Thymus (tissue), 11 donors: ENCODE data around the gene TENM4. TPM values are rescaled to one million over a fixed set of nuclear protein-coding genes. Genes with fewer than 3 reads are reported as not detected.
A peak's percentile ranks its signal among the peaks of the same experiment; 100 is the strongest.

Source experiments
- DNase-seq, 9 donors: peaks; one replicate each; pipeline ENCODE4 v3.0.0-alpha.2; 2013; ENCODE audit warnings: low spot score in 9 of 9, low read depth in 6 of 9, missing footprints in 1 of 9
- H3K27ac ChIP-seq, 2 donors: one replicate each; pipeline ENCODE4 v1.5.1; 2013; ENCODE audit warnings: control low read depth in 1 of 2, low read depth in 1 of 2, low read length in 1 of 2, mild to moderate bottlenecking in 1 of 2, moderate library complexity in 1 of 2
- H3K27me3 ChIP-seq, 2 donors: one replicate each; pipeline ENCODE4 v1.5.1; 2013; ENCODE audit warnings: low read length in 1 of 2; ENCODE audit not compliant: control insufficient read depth in 2 of 2, insufficient read depth in 1 of 2
- H3K36me3 ChIP-seq, 2 donors: one replicate each; pipeline ENCODE4 v1.5.1; 2013; ENCODE audit warnings: low read length in 1 of 2, mild to moderate bottlenecking in 1 of 2, moderate library complexity in 1 of 2; ENCODE audit not compliant: control insufficient read depth in 2 of 2, insufficient read depth in 2 of 2
- H3K4me1 ChIP-seq, 2 donors: one replicate each; pipeline ENCODE4 v1.5.1; 2013; ENCODE audit warnings: low read length in 2 of 2; ENCODE audit not compliant: control insufficient read depth in 2 of 2, insufficient read depth in 2 of 2
- H3K4me3 ChIP-seq, 2 donors: one replicate each; pipeline ENCODE4 v1.5.1; 2013; ENCODE audit warnings: low read length in 2 of 2, control low read depth in 1 of 2, mild to moderate bottlenecking in 1 of 2
- H3K9me3 ChIP-seq, 2 donors: one replicate each; pipeline ENCODE4 v1.5.1; 2013; ENCODE audit warnings: low read length in 1 of 2, mild to moderate bottlenecking in 1 of 2; ENCODE audit not compliant: control insufficient read depth in 2 of 2, insufficient read depth in 1 of 2
- WGBS: extraction: QIAGEN DNeasy Blood & Tissue Kit; methylation state at CpG from one replicate; pipeline ENCODE4 v1.1.7; 2013; 5-methylcytosine and 5-hydroxymethylcytosine counted together
- polyA plus RNA-seq: library from polyadenylated mRNA; stranded (reverse); fragments of 200-250 nt; gene quantifications from one replicate; pipeline ENCODE4 v1.2.3, GENCODE V29; 2013
- total RNA-seq: library from RNA; stranded (reverse); fragments of 120-200 nt; gene quantifications from one replicate; pipeline ENCODE4 v1.2.4, GENCODE V29; 2013
- donor health status: healthy.

Gene TENM4
- total and polyA plus RNA-seq, 2 donors = 1.0 to 2.8 TPM

DNA sequence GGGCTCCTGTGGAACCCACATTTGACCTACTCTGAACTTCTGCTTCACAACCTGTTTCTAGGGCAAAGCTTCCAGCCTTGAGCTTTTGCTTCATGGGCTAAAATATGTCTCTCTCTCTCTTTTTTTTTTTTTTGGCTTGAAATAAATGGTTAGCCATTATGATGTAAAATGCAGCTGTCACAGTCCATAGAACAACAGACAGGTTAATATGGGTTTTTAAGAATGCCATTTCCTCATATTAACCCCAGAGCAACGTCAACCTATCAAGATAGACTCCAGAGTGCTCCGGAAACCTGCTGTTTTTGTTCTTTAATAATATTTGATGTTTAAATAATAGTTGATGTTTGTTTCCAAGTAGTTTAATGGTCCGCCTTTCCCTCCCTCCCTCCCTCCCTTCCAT lies 285.6 kb downstream of the TENM4 start:
- Histone ChIP-seq H3K4me1 (no peaks in the 10 kb centered on the region), H3K27ac (no peak overlapping the region), H3K9me3 (no peaks in the 10 kb centered on the region), H3K4me3 (no peak overlapping the region), H3K27me3 (no peaks in the 10 kb centered on the region), H3K36me3 (no peaks in the 10 kb centered on the region)
- no peak for DNase-seq
- WGBS = 82% methylated on average over 3 of the region's 3 CpGs

DNA sequence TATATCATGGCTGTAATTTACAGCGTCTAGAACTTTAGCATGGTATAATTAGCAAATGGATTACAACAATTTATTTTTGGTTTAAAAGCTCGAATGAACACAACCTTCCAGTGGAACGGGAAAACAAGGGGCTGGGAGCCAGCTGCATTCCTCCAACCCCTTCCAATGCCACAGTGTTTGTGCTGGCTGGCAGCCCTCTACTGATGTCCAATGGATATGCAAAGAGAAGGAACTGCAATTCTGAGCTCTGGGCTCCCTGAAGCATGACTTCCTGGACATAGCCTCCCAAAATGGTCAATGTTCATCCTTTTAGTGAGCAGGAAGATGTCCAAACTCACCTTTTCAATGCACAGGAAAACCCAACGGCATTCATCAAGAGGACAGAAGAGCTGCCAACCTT lies 288.3 kb downstream of the TENM4 start:
- 87% methylated on average over 4 of the region's 4 CpGs for WGBS
- Histone ChIP-seq H3K4me1 (no peaks in the 10 kb centered on the region), H3K27ac (no peak overlapping the region), H3K9me3 (no peaks in the 10 kb centered on the region), H3K36me3 (no peaks in the 10 kb centered on the region), H3K27me3 (no peaks in the 10 kb centered on the region), H3K4me3 (no peak overlapping the region)
- no peak for DNase-seq

DNA sequence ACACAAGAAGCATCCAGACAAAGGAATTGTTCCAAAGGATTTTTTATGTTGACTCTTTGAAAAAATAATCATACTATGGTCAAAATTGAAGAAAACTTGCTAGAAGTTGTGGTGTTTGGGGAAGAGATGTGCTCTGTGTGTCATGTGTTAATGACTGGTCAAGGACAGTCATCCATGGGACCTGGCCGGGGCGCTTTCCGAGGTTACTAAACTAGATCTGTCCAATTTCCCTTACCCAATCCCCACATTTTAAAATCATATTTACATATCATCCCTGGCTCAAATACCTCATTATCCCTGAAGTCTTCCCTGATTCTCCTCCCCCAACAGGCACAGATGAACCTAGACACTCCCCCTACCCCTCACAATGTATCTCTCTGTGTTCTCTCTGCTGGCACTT lies 289.4 kb downstream of the TENM4 start:
- Histone ChIP-seq H3K27ac (no peak overlapping the region), H3K4me1 (no peaks in the 10 kb centered on the region), H3K36me3 (no peaks in the 10 kb centered on the region), H3K4me3 (no peak overlapping the region), H3K27me3 (no peaks in the 10 kb centered on the region), H3K9me3 (no peaks in the 10 kb centered on the region)
- 98% methylated on average over 3 of the region's 3 CpGs for WGBS
- DNase-seq = no peak

DNA sequence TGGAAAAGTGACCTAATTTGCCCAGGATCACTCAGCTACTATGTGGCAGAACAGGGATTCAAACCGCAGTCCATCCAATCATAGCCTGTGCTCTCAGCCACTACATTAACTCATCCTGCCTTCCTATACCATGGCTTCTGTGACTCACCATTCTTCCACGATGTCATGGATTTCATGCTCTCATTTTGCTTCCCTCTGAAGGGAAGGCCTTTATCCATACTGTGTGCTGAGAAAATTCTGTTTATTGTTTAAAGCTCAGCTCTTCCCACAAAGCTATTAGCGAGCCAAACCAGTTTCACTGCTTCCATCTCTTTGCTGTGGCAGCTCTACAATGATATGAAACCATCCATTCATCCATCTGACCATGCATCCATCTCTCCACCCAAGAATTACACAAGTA lies 289.9 kb downstream of the TENM4 start:
- H3K4me1 ChIP-seq = no peaks in the 10 kb centered on the region
- H3K9me3 ChIP-seq = no peaks in the 10 kb centered on the region
- no peak overlapping the region for H3K27ac ChIP-seq
- DNase-seq = no peak
- WGBS = 60% methylated on average over 3 of the region's 3 CpGs
- H3K36me3 ChIP-seq = no peaks in the 10 kb centered on the region
- no peak overlapping the region for H3K4me3 ChIP-seq
- no peaks in the 10 kb centered on the region for H3K27me3 ChIP-seq

DNA sequence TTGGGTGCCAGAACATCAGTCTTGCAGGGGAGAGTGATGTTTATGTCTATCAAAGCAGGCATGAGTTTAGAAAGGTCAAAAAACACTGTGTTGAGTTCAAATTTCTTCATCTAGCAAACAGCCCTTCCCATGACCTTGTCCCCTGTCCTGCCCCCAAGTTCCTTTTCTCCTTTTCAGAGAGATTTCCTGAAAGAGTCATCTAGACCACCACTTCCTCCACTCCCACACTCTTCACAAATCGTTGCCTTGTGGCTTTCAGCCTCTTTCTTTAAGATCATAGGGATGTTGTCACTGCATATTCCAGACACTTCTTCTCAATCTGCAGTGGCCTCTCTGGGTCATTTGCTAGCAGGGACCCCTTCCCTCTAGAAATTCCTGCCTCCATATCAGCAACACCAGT lies 290.5 kb downstream of the TENM4 start:
- Histone ChIP-seq H3K36me3 (no peaks in the 10 kb centered on the region), H3K27ac (no peak overlapping the region), H3K4me3 (no peak overlapping the region), H3K4me1 (no peaks in the 10 kb centered on the region), H3K27me3 (no peaks in the 10 kb centered on the region), H3K9me3 (no peaks in the 10 kb centered on the region)
- DNase-seq = no peak
- 4% methylated on average over 1 of the region's 1 CpG for WGBS

DNA sequence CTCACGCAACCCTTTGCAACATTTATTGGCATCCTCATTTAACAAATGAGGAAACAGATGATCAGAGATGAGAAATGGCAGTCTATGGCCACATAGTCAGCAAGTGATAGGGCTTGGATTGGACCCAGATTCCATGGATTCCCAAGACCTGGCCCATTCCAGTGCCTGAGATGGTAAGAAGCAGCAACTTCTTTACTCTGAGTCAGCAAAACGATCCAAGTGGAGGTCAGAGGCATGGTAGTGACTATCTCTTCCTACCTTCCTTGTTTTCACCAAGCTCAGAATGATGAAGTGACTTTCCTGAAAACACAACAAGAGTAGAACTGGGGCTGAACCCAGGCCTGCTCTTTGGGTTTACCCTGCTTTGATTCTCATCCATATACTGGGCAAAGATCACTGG lies 293.1 kb downstream of the TENM4 start:
- DNase-seq = no peak
- H3K36me3 ChIP-seq = no peaks in the 10 kb centered on the region
- 92% methylated on average over 2 of the region's 2 CpGs for WGBS
- no peaks in the 10 kb centered on the region for H3K9me3 ChIP-seq
- H3K27me3 ChIP-seq = no peaks in the 10 kb centered on the region
- H3K27ac ChIP-seq = no peak overlapping the region
- no peak overlapping the region for H3K4me3 ChIP-seq
- H3K4me1 ChIP-seq = no peaks in the 10 kb centered on the region

DNA sequence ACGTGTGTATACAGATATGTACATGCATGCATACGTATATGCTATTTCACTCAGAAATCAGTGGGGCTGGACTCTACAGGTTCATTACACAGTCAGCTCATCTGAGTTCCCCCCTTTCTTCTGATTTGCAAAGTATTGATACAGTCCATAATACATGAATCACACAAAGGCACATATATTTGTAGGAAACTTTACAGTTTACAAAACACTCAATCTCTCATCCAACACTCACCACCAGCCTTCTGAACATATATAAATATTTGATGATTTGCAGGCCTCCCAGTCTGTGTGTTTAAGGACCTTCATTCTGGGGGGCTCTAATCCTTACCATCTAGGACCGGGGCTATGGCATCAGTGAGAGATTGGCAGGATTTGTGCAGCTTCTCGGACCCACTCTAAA lies 293.8 kb downstream of the TENM4 start:
- no peaks in the 10 kb centered on the region for H3K9me3 ChIP-seq
- no peaks in the 10 kb centered on the region for H3K27me3 ChIP-seq
- no peaks in the 10 kb centered on the region for H3K36me3 ChIP-seq
- H3K4me1 ChIP-seq = no peaks in the 10 kb centered on the region
- DNase-seq = no peak
- no peak overlapping the region for H3K27ac ChIP-seq
- H3K4me3 ChIP-seq = no peak overlapping the region
- 97% methylated on average over 4 of the region's 4 CpGs for WGBS

DNA sequence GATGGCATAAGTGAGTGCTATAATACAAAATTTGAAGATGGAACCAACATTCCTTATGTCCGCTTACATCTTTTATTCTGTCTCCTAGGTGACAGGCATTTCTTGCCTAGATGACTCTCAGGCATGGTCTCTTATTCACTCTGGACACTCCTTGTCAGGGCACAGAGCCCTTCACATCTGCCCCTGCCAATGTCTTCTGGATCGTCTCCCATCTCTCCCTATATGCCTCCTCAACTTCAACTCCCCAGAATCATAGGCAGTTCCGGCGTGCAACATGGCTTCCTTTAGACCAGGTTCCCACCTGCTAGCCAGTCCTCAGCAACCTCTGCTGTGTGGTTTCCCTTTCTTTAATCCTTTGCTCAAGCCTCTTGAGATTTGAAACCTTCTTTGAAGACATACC lies 300.9 kb downstream of the TENM4 start:
- no peak overlapping the region for H3K4me3 ChIP-seq
- no peak overlapping the region for H3K27ac ChIP-seq
- H3K27me3 ChIP-seq = no peaks in the 10 kb centered on the region
- DNase-seq = peak in 4 of 9 donors; percentile 17 to 51 (median 28)
- H3K9me3 ChIP-seq = no peaks in the 10 kb centered on the region
- H3K4me1 ChIP-seq = no peaks in the 10 kb centered on the region
- 94% methylated on average over 4 of the region's 4 CpGs for WGBS
- no peaks in the 10 kb centered on the region for H3K36me3 ChIP-seq

DNA sequence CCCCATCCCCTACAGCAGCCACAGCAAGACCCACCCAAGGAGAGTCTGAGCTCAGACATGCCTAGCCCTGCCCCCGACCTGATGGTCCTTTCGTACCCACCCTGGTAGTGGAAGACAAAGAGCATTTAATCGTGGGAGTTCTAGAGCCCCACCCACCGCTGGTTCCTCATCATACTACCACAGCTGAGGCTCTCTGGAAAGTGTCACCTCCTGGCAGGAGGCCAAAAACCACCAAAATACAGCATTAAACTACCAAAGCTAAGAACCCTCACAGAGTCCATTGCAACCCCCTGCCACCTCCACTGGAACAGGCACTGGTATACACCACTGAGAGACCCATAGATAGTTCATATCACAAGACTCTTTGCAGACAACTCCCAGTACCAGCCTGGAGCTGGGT lies 311.1 kb downstream of the TENM4 start:
- no peaks in the 10 kb centered on the region for H3K36me3 ChIP-seq
- H3K27ac ChIP-seq = no peak overlapping the region
- no peaks in the 10 kb centered on the region for H3K27me3 ChIP-seq
- peaks cover 0 to 13% of the 10 kb centered on the region in 2 donors for H3K9me3 ChIP-seq
- H3K4me3 ChIP-seq = no peak overlapping the region
- H3K4me1 ChIP-seq = no peaks in the 10 kb centered on the region
- no peak for DNase-seq
- WGBS = 93% methylated on average over 4 of the region's 4 CpGs

DNA sequence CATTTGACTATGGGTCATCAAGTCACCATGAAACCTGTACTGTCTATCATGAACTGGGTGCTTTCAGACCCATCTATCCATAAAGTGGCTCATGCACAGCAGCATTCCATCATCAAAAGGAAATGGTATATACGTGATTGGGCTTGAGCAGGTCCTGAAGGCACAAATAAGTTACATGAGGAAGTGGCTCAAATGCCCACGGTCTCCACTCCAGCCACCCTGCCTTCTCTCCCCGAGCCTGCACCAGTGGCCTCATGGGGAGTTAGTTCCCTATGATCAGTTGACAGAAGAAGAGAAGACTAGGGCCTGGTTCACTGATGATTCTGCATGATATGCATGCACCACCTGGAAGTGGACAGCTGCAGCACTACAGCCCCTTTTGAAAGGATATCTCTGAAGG lies 312.5 kb downstream of the TENM4 start:
- H3K36me3 ChIP-seq = no peaks in the 10 kb centered on the region
- 69% methylated on average over 3 of the region's 3 CpGs for WGBS
- H3K4me1 ChIP-seq = no peaks in the 10 kb centered on the region
- H3K4me3 ChIP-seq = no peak overlapping the region
- no peaks in the 10 kb centered on the region for H3K27me3 ChIP-seq
- no peak for DNase-seq
- H3K9me3 ChIP-seq = peaks cover 0 to 13% of the 10 kb centered on the region in 2 donors
- no peak overlapping the region for H3K27ac ChIP-seq
